HG03139 (cell line): ENCODE data around the gene FHAD1.
"Not testable (repeated sequence)": the region's sequence is repeated elsewhere in the genome, so short reads cannot be mapped to it uniquely, and the experiment has no call there.

Experiments
- ATAC-seq: cut with Tn5 transposase; IDR thresholded peaks from one replicate; pipeline ENCODE4 v1.9.1; 2021; ENCODE audit not compliant: unreplicated experiment

FHAD1 gene

GRCh38 chr1:15412175-15412800 lies 165.3 kb downstream of the FHAD1 start:
- ATAC-seq: no peak

DNA sequence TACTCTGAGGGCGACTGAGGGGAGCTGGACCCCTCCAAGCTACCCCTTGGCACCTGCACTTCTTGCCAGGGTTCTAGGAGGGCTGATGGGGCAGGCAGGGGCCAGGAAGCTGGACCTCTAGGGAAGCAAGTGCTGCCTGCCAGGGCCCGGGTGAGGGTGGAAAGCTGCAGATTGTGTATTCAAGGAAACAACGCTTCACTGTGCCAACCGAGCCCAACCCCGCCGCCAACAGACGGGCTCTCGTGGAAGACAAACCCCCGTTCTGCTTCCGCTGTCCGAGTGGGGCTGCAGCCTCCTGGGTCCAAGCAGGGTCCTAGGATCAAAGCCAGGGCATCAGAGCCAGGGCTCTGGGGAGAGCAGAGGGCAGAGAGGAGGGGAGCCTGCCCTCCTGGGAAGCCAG lies 165.8 kb downstream of the FHAD1 start:
- ATAC-seq: no peak

GRCh38 chr1:15413563-15414444 lies 166.8 kb downstream of the FHAD1 start:
- ATAC-seq: no peak

DNA sequence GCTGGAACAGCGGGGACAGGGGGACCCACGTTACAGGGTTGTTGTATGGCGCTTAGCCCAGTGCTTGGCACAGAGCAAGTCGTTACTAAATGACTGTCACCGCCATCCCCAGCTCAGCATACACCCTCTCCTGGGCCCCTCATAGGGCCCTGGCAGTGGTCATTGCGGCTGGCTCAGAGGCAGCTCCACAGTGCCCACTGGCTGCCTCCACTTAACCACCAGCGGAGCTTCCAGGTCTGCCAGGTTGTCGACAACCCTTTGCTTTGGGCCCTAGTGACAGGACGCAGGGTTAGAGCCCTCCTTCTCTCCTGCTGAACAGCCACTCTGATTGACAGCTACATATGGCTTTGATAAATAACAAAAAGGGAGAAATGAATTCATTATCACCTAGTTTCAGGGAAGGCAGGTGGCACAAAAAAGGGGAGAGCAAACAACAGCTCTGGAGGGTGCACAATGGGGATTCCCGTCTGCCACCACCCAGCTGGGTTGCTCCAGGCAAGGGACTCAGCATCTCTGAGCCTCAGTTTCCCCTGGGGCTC lies 167.5 kb downstream of the FHAD1 start:
- ATAC-seq: no peak

- peak; percentile 42 for ATAC-seq
Observed at GRCh38 chr1:15417059-15417934, 170.3 kb downstream of the FHAD1 start.

DNA sequence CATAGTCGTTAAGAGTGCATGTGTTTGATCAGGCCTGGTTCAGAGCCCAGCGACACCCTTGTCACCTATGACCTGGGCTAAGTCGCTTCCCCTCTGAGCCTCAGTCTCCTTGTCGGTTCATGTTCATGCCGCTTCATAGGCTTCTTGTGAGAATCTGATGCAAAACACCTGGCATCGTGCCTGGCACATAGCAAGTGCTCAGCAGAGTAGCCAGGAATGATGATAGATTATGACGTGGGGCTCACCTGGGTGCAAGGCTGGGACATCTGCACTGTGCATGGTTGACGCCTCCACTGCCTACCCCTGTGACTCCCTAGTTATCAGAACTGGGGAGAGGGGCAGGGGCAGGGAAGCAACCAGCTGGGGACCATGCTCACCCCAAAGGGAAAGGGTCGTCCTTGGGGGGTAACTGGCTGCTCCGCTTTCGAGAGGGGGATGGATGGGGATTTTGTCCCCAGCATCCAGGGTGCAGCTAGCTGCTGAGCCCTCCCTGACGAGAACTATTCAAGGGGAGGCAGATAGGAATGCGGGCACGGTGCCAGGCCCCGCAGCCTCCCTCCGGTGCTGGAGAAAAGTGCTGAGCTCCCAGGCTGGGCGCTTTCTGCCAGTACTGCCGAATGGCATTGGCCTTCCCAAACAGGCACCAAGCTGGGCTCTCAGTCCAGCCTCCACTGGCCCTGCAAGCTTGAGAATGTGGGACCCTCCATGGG lies 171.9 kb downstream of the FHAD1 start:
- ATAC-seq: no peak

DNA sequence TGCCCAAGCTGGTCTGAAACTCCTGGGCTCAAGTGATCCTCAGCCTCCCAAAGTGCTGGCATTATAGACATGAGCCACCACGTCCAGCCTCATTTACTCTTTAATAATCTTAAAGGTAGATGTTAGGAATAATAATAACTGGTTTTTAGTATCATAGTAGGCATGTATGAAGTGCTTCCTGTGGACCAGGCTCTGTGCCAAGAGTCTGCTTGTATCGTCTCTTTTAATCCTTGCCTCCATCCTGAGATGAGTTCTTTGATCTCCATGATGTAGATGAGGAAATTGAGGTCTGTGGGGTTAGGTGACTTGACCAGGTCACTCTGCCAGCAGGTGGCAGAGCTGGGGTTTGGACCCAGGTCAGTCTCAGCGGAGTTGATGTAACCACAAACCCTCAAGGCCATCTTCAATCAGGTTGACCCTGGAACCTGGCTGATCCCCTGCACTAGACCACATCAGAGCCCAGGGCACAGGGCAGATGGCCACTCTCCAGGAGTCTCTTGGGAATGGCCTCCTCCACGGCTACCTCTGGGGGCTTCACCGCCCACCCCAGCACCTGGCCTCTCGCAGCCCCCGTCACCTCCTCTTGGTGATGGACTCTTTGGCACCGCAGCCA lies 173.9 kb downstream of the FHAD1 start:
- no peak for ATAC-seq

DNA sequence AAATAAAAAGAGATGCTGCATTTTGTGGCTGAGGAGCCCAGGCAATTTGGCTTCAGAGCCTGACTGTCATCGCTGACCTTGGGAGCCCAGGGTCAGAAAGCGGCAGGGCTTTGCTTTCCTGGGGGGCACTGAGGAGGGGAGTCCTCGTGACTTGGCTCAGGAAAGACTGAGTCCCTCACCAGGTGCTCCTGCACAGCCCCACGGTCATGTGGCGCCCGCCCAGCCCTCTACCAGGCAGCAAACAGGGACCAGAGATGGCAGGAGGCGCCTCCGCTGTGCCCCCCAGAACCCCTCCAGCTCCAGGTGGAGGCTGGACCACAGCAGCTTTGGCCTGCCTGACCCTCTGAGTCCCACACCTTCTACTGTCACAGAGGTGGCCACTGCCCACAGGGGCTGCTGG lies 175.8 kb downstream of the FHAD1 start:
- ATAC-seq: no peak

- no peak for ATAC-seq
Observed at GRCh38 chr1:15423355-15424077, 176.5 kb downstream of the FHAD1 start.

DNA sequence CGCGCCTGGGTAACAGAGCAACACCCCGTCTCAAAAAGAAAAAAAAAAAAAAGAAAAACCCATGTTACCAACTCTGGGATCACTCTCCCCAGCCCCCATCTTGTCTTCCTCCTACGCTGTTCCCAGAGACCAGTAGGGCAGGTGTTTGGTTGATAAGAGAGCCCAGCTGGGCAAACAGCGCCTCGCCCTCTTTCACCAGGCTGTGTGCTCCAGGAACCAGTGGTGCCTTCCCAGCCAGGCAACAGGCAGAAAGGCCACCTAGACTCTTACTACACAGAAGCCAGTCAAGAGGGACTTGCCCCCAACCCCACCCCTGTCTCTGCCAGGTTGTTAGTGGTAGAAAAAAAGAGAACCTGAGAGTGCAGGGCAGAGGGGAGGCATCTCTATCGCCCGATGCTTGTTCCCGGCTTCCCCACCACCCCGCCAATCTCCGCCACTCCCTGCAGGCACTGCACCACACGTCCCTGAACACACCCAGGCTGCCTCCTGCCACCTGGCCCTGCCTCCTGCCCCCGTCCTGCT lies 177.2 kb downstream of the FHAD1 start:
- no peak for ATAC-seq

DNA sequence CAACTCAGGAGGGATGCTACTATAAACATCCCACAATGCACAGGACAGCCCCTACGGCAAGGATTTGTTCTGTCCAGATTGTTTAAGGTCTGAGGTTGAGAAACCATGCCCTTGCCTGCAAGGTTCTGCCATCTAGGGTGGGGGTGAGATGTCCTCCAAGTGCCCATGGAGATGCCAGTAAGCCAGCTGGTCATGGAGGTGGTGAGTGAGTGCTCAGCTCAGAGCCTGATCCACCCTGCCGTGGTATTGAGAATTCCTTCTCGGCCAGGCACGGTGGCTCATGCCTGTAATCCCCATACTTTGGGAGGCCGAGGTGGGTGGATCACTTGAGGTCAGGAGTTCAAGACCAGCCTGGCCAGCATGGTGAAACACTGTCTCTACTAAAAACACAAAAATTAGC lies 178.0 kb downstream of the FHAD1 start:
- ATAC-seq: no peak

GRCh38 chr1:15425521-15425920 lies 178.5 kb downstream of the FHAD1 start:
- ATAC-seq: no peak

- no peak for ATAC-seq
Observed at GRCh38 chr1:15425958-15426357, 178.9 kb downstream of the FHAD1 start.

GRCh38 chr1:15426492-15427279 lies 179.7 kb downstream of the FHAD1 start:
- ATAC-seq: no peak

DNA sequence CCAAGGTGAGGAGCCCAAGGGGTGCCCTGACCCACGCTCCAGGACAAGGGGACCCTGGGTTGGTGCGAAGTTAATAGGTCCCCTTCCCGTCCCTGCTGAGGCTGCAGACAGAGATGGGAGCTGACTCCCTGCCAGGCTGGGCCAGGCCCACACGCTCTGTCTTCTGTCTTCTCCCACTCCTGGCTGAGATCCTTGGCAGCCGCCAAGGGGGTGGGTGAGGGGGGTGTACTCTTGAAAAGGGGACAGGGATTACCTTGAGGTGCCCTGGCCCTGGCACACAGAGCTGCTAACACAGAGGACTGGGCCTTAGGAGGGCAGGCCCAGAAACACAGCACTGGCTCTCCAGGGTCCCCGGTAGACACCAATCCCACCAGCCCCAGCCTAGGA lies 180.2 kb downstream of the FHAD1 start:
- no peak for ATAC-seq

DNA sequence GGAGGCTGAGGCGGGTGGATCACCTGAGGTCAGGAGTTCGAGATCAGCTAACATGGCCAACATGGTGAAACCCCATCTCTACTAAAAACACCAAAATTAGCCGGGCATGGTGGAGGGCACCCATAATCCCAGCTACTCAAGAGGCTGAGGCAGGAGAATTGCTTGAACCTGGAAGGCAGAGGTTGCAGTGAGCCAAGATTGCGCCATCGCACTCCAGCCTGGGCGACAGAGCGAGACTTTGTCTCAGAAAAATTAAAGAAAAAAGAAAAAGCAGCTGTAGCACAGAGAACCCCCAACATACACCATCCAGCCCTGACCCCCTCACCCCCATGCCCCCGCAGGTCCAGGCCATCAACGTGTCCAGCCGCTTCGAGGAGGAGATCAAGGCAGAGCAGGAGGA lies 181.2 kb downstream of the FHAD1 start:
- ATAC-seq: not testable (repeated sequence)

- ATAC-seq: no peak
Observed at GRCh38 chr1:15428815-15429435, 181.9 kb downstream of the FHAD1 start.

GRCh38 chr1:15429701-15430149 lies 182.7 kb downstream of the FHAD1 start:
- no peak for ATAC-seq
